ENCODE results near the gene HRAS. TPM values are rescaled to one million over a fixed set of nuclear protein-coding genes. Genes with fewer than 3 reads are reported as not detected.
A peak's percentile ranks its signal among the peaks of the same experiment; 100 is the strongest.

The HRAS gene
- total RNA-seq, 1 donor from 2014 or later, result 53.5 TPM

- TF ChIP-seq POLR2A (IDR thresholded peaks at IDR 0.05), result no peak
- TF ChIP-seq CTCF (IDR thresholded peaks at IDR 0.05), result peak; percentile 32 to 61 (median 41)
- no peak for TF ChIP-seq POLR2AphosphoS5 (IDR thresholded peaks at IDR 0.05; ENCODE audit: insufficient read depth in 1 of 2, low read depth in 1 of 2)
- Histone ChIP-seq H3K27me3 (peaks cover 14% of the 10 kb centered on the region), H3K27ac (no peak overlapping the region), H3K36me3 (no peaks in the 10 kb centered on the region), H3K9me3 (no peaks in the 10 kb centered on the region), H3K4me3 (peak overlapping the region; percentile 30 to 32), H3K4me1 (peaks cover 20% of the 10 kb centered on the region)
- intact Hi-C loops (cut with DNase I), result loop anchor here (10.0 kb wide), 1 partner anchor 170 kb away; no protein-coding TSS in a partner anchor
- no peak for DNase-seq (ENCODE audit: extremely low spot score in 2 of 2)
Observed at GRCh38 chr11:554428-555226, 19.3 kb upstream of the HRAS start.

GRCh38 chr11:553988-554340 lies 18.6 kb upstream of the HRAS start:
- H3K27ac ChIP-seq, result no peak overlapping the region
- H3K4me1 ChIP-seq, result peaks cover 20% of the 10 kb centered on the region
- H3K9me3 ChIP-seq, result no peaks in the 10 kb centered on the region
- TF ChIP-seq POLR2AphosphoS5 (IDR thresholded peaks at IDR 0.05; ENCODE audit: insufficient read depth in 1 of 2, low read depth in 1 of 2), result no peak
- TF ChIP-seq CTCF (IDR thresholded peaks at IDR 0.05), result no peak
- TF ChIP-seq POLR2A (IDR thresholded peaks at IDR 0.05), result no peak
- DNase-seq (ENCODE audit: extremely low spot score in 2 of 2), result no peak
- intact Hi-C loops (cut with DNase I), result loop anchor here (10.0 kb wide), 1 partner anchor 171 kb away; no protein-coding TSS in a partner anchor
- H3K4me3 ChIP-seq, result no peak overlapping the region
- no peaks in the 10 kb centered on the region for H3K36me3 ChIP-seq
- H3K27me3 ChIP-seq, result peaks cover 14% of the 10 kb centered on the region

GRCh38 chr11:553083-553987 lies 18.0 kb upstream of the HRAS start:
- H3K9me3 ChIP-seq, result no peaks in the 10 kb centered on the region
- no peak overlapping the region for H3K4me3 ChIP-seq
- peaks cover 20% of the 10 kb centered on the region for H3K4me1 ChIP-seq
- H3K27me3 ChIP-seq, result peaks cover 14% of the 10 kb centered on the region
- intact Hi-C loops (cut with DNase I), result loop anchor here (10.0 kb wide), 1 partner anchor 171 kb away; no protein-coding TSS in a partner anchor
- DNase-seq (ENCODE audit: extremely low spot score in 2 of 2), result no peak
- no peaks in the 10 kb centered on the region for H3K36me3 ChIP-seq
- no peak overlapping the region for H3K27ac ChIP-seq
- TF ChIP-seq CTCF (IDR thresholded peaks at IDR 0.05), result no peak
- no peak for TF ChIP-seq POLR2AphosphoS5 (IDR thresholded peaks at IDR 0.05; ENCODE audit: insufficient read depth in 1 of 2, low read depth in 1 of 2)
- TF ChIP-seq POLR2A (IDR thresholded peaks at IDR 0.05), result no peak

DNA sequence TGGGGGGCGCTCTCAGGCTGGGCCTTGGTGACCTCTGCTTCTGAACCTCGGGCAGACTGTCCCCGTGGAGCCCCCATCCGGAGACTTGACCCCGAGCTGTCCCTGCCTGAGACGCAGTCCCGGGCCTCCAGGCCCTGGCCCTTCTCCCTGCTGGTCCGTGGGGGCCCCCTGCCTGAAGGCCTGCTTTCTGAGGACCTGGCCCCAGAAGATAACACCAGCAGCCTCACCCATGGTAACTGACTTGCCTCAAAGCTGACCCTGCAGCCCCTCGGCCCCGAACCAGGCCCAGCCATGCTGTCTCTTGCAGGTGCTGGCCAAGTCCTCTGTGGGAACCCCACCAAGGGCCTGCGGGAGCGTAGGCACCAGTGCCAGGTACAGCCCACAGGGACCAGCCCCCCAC lies 16.2 kb upstream of the HRAS start:
- H3K9me3 ChIP-seq, result no peaks in the 10 kb centered on the region
- intact Hi-C loops (cut with DNase I), result loop anchor here (10.0 kb wide), 1 partner anchor 173 kb away; no protein-coding TSS in a partner anchor
- no peaks in the 10 kb centered on the region for H3K36me3 ChIP-seq
- peaks cover 14% of the 10 kb centered on the region for H3K27me3 ChIP-seq
- TF ChIP-seq CTCF (IDR thresholded peaks at IDR 0.05), result no peak
- H3K27ac ChIP-seq, result no peak overlapping the region
- DNase-seq (ENCODE audit: extremely low spot score in 2 of 2), result no peak
- no peak overlapping the region for H3K4me3 ChIP-seq
- peaks cover 20% of the 10 kb centered on the region for H3K4me1 ChIP-seq
